SU-DHL-6 (cell line): ENCODE measurements around the gene CCSER2.

Experiments
- H2AFZ ChIP-seq: fragments of 200-600 bp; sonication (generic); 2 replicates; pipeline ENCODE4 v1.6.1; 2014; ENCODE audit warnings: low read depth, mild to moderate bottlenecking, moderate library complexity, mixed read lengths, antibody characterized with exemption, low read length; ENCODE audit not compliant: severe bottlenecking
- H3F3A ChIP-seq: fragments of 200-600 bp; shearing (Covaris generic); 2 replicates; pipeline ENCODE4 v1.6.0; 2016; ENCODE audit warnings: antibody characterized with exemption, mild to moderate bottlenecking; ENCODE audit not compliant: insufficient read depth
- H3K27ac ChIP-seq: fragments of 200-600 bp; sonication (generic); 2 replicates; pipeline ENCODE4 v1.5.1; 2016; ENCODE audit warnings: low read depth, mild to moderate bottlenecking, low read length, moderate library complexity, mixed read lengths
- H3K27me3 ChIP-seq: fragments of 200-600 bp; sonication (generic), shearing (Covaris generic); 2 replicates; pipeline ENCODE4 v1.6.0; 2014; ENCODE audit warnings: mild to moderate bottlenecking, low read length
- H3K36me3 ChIP-seq: fragments of 200-600 bp; sonication (generic); 2 replicates; pipeline ENCODE4 v1.6.1; 2014; ENCODE audit warnings: mild to moderate bottlenecking, low read length, mixed read lengths
- H3K4me2 ChIP-seq: fragments of 300-600, 200-600 bp; shearing (Covaris generic), sonication (generic); 2 replicates; pipeline ENCODE4 v1.6.0; 2014; ENCODE audit warnings: low read length, low read depth, mild to moderate bottlenecking; ENCODE audit not compliant: poor library complexity, severe bottlenecking
- H3K4me3 ChIP-seq: fragments of 200-600 bp; sonication (generic); 2 replicates; pipeline ENCODE4 v1.5.1; 2014; ENCODE audit warnings: antibody characterized with exemption, low read length, mild to moderate bottlenecking, mixed read lengths; ENCODE audit not compliant: insufficient read depth, poor library complexity, severe bottlenecking
- H3K79me2 ChIP-seq: fragments of 200-600 bp; sonication (generic); 2 replicates; pipeline ENCODE4 v1.6.1; 2014; ENCODE audit warnings: mild to moderate bottlenecking, low read length, moderate library complexity; ENCODE audit not compliant: insufficient read depth
- H3K9ac ChIP-seq: fragments of 200-600 bp; sonication (generic); 2 replicates; pipeline ENCODE4 v1.7.0; 2014; ENCODE audit warnings: mild to moderate bottlenecking, low read length
- H3K9me2 ChIP-seq: fragments of 200-600 bp; sonication (generic); replicated peaks from 2 replicates; pipeline ENCODE4 v1.6.1; 2014; ENCODE audit warnings: low read length; ENCODE audit not compliant: insufficient read depth
- H3K9me3 ChIP-seq: fragments of 200-600 bp; sonication (generic); 2 replicates; pipeline ENCODE4 v1.6.1; 2014; ENCODE audit warnings: low read length, mixed read lengths; ENCODE audit not compliant: insufficient read depth
- H4K20me1 ChIP-seq: fragments of 200-600 bp; sonication (generic); 2 replicates; pipeline ENCODE4 v1.6.1; 2014; ENCODE audit warnings: low read depth, mild to moderate bottlenecking, antibody characterized with exemption, low read length, moderate library complexity, mixed read lengths
- EZH2phosphoT487 ChIP-seq: fragments of 200-600 bp; sonication (generic), shearing (Covaris generic); conservative IDR thresholded peaks from 2 replicates; pipeline ENCODE4 v1.6.1; 2018; ENCODE audit warnings: mild to moderate bottlenecking, antibody characterized with exemption, low read length, moderate library complexity, mixed read lengths
- TF ChIP-seq, protein P1 (sequence below): fragments of 200-600 bp; sonication (generic); IDR thresholded peaks from one replicate; pipeline ENCODE4 v1.5.1; 2017; ENCODE audit warnings: antibody characterized with exemption, mild to moderate bottlenecking, low read length, moderate library complexity; ENCODE audit not compliant: insufficient read depth, poor library complexity, severe bottlenecking

Gene CCSER2

DNA sequence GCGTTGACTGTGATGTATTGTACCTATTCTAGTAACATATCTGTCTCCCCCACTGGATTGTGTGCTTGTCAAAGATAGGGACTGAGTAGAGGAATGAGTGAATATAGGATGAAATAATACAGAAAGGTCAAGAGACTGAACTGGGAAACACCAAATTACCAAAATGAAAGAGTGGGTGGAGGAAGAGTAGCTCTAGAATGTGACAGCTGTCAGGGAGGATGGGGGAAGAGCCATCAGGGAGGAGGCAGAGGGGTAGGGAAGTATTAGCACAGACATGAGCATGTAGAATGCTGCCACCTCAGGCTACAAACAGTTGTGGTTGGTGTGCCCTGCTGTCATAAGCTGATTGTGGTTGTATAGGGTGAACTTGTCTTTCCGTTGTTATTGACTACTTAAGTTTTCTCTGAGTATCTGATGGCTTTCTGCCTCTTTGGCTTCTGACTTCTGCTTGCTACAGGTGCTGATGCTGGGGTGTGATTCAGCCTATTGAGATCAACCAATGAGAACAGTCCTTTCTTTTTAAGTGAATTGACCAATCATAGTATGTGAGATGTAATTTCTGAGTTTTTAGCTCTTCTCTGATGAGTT, 5.6 kb downstream of the CCSER2 start:
- H3K27ac ChIP-seq = no peak overlapping the region
- no peaks in the 10 kb centered on the region for H3K36me3 ChIP-seq
- no peaks in the 10 kb centered on the region for H3K9me2 ChIP-seq
- H3K9me3 ChIP-seq = no peaks in the 10 kb centered on the region
- TF ChIP-seq, protein P1, sequence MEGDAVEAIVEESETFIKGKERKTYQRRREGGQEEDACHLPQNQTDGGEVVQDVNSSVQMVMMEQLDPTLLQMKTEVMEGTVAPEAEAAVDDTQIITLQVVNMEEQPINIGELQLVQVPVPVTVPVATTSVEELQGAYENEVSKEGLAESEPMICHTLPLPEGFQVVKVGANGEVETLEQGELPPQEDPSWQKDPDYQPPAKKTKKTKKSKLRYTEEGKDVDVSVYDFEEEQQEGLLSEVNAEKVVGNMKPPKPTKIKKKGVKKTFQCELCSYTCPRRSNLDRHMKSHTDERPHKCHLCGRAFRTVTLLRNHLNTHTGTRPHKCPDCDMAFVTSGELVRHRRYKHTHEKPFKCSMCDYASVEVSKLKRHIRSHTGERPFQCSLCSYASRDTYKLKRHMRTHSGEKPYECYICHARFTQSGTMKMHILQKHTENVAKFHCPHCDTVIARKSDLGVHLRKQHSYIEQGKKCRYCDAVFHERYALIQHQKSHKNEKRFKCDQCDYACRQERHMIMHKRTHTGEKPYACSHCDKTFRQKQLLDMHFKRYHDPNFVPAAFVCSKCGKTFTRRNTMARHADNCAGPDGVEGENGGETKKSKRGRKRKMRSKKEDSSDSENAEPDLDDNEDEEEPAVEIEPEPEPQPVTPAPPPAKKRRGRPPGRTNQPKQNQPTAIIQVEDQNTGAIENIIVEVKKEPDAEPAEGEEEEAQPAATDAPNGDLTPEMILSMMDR = no peak
- no peak for TF ChIP-seq EZH2phosphoT487
- peaks cover 20% of the 10 kb centered on the region; the same call in 1 of the 2 replicates for H3K79me2 ChIP-seq
- no peak overlapping the region for H3K4me3 ChIP-seq
- no peak overlapping the region for H3K9ac ChIP-seq
- H2AFZ ChIP-seq = no peak overlapping the region
- H3F3A ChIP-seq = no peaks in the 10 kb centered on the region; the same call in 1 of the 2 replicates
- H4K20me1 ChIP-seq = peaks cover 27% of the 10 kb centered on the region; the same call in 1 of the 2 replicates
- H3K4me2 ChIP-seq = no peak overlapping the region
- no peaks in the 10 kb centered on the region for H3K27me3 ChIP-seq

DNA sequence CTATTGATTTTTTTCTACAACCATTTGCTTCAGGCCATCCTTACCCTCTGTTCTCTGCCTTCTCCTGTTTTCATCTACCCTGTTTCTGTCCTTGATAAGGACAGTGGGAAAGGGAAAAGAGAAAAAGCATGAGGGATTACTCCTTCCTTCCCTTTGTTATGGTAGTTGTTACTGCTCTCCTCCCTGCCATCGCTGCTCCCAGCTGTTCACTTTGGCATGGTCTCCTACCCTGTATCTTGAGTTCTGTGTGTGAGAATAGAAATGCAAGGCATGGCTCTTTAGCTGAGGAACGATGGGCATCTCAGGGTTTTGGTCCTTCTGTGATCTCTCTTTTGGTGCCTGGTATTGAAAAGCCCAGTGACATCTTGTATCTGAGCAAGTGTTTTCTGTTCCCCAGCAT, 6.4 kb downstream of the CCSER2 start:
- H3K9ac ChIP-seq = no peak overlapping the region
- H3K36me3 ChIP-seq = no peaks in the 10 kb centered on the region
- H3K79me2 ChIP-seq = peaks cover 20% of the 10 kb centered on the region; the same call in 1 of the 2 replicates
- no peak overlapping the region for H3K27ac ChIP-seq
- H3K9me3 ChIP-seq = no peaks in the 10 kb centered on the region
- no peak overlapping the region for H2AFZ ChIP-seq
- H3K27me3 ChIP-seq = no peaks in the 10 kb centered on the region
- peaks cover 27% of the 10 kb centered on the region; the same call in 1 of the 2 replicates for H4K20me1 ChIP-seq
- H3F3A ChIP-seq = no peaks in the 10 kb centered on the region
- no peak overlapping the region for H3K4me3 ChIP-seq
- no peak overlapping the region for H3K4me2 ChIP-seq
- no peaks in the 10 kb centered on the region for H3K9me2 ChIP-seq
- TF ChIP-seq, protein P1 = no peak
- no peak for TF ChIP-seq EZH2phosphoT487

DNA sequence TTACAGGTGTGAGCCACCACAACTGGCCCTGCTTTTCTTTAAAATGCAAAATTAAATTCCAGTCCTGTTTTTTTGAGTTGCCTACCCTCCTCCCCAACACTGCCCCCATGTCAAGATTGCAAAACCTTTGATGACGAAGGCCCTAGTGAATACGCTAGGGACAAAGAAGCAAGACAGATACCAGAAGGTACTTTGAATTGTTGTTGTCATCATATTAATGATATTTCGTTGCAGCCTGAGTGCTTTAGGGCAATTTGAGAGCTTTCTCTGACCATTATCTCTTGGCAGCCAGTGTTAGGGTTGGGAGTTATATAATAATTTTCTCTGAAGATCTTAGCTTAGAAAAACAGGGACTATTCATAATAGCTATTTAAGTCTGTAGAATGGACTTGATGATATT, 7.1 kb downstream of the CCSER2 start:
- H3K9ac ChIP-seq = no peak overlapping the region
- H3K4me2 ChIP-seq = no peak overlapping the region
- H3K36me3 ChIP-seq = no peaks in the 10 kb centered on the region
- H4K20me1 ChIP-seq = peaks cover 27% of the 10 kb centered on the region; the same call in 1 of the 2 replicates
- no peak overlapping the region for H3K27ac ChIP-seq
- peaks cover 19% of the 10 kb centered on the region; the same call in 1 of the 2 replicates for H3K79me2 ChIP-seq
- TF ChIP-seq EZH2phosphoT487 = no peak
- TF ChIP-seq, protein P1 = no peak
- H3K9me3 ChIP-seq = no peaks in the 10 kb centered on the region
- no peaks in the 10 kb centered on the region for H3K27me3 ChIP-seq
- no peaks in the 10 kb centered on the region for H3F3A ChIP-seq
- no peaks in the 10 kb centered on the region for H3K9me2 ChIP-seq
- H3K4me3 ChIP-seq = no peak overlapping the region
- no peak overlapping the region for H2AFZ ChIP-seq
